Type B pancreatic cell (in vitro differentiated cells): Measurements from ENCODE around the gene SLC8A2. TPM values are rescaled to one million over a fixed set of nuclear protein-coding genes. Genes with fewer than 3 reads are reported as not detected.
A peak's percentile ranks its signal among the peaks of the same experiment; 100 is the strongest.

Experiments used
- DNase-seq: peaks from one replicate; pipeline ENCODE4 v3.0.0; 2021; ENCODE audit warnings: mixed read lengths; ENCODE audit not compliant: unreplicated experiment; ENCODE audit errors: extremely low spot score
- H3K27ac Mint-ChIP-seq: 2 replicates; pipeline ENCODE4 v1.8.0; 2021; ENCODE audit warnings: mild to moderate bottlenecking, mixed read lengths
- H3K27me3 Mint-ChIP-seq: 2 replicates; pipeline ENCODE4 v1.8.0; 2021; ENCODE audit warnings: mixed read lengths
- H3K36me3 Mint-ChIP-seq: 2 replicates; pipeline ENCODE4 v1.8.0; 2021; ENCODE audit warnings: mixed read lengths
- H3K4me1 Mint-ChIP-seq: one replicate; pipeline ENCODE4 v1.8.0; 2021; ENCODE audit warnings: mixed read lengths; ENCODE audit not compliant: unreplicated experiment
- H3K4me3 Mint-ChIP-seq: 2 replicates; pipeline ENCODE4 v1.8.0; 2021; ENCODE audit warnings: mild to moderate bottlenecking, mixed read lengths
- H3K9me3 Mint-ChIP-seq: 2 replicates; pipeline ENCODE4 v1.8.0; 2021; ENCODE audit warnings: mixed read lengths
- total RNA-seq: library from RNA; stranded (reverse); gene quantifications from 2 replicates; pipeline ENCODE4 v1.2.1, GENCODE V29; 2021; ENCODE audit warnings: low replicate concordance
- TF ChIP-seq, protein P1 (sequence below): fragments of 200-600 bp; sonication (generic); conservative IDR thresholded peaks from 2 replicates; pipeline ENCODE4 v1.5.0; 2021; ENCODE audit warnings: antibody characterized with exemption, mild to moderate bottlenecking

SLC8A2 gene
- total RNA-seq, 1 donor from 2014 or later = 1.3 TPM

DNA sequence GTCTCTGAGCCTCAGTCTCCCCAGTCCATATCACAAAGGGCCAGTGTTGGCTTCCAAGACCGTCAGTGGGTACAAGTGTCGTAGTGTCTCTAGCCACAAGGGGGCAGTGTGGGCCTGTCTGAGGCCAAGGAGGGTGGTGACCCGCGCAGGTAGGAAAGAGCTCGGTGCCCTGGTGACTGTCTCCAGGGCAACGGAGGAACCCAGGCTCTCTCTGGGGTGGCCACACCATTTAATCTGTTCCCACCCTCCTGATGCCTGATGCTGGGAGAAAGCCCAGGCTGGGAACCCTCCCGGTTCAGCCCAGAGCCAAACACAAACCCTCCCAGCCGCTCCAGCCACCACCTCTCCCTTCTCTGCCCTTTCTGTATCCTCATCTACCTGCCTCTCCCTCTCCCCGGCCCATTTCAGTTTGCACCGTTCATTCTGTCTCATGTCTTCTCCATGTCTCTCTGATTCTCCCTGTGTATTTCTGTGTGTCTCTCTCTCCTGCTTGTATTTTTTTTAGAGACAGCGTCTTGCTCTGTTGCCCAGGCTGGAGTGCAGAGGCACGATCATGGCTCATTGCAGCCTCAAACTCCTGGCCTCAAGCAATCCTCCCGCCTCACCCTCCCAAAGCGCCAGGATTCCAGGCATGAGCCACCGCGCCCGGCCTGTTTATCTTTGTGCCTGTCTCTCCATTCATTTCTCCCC lies 34.8 kb downstream of the SLC8A2 start:
- no peaks in the 10 kb centered on the region for H3K9me3 Mint-ChIP-seq
- TF ChIP-seq, protein P1, sequence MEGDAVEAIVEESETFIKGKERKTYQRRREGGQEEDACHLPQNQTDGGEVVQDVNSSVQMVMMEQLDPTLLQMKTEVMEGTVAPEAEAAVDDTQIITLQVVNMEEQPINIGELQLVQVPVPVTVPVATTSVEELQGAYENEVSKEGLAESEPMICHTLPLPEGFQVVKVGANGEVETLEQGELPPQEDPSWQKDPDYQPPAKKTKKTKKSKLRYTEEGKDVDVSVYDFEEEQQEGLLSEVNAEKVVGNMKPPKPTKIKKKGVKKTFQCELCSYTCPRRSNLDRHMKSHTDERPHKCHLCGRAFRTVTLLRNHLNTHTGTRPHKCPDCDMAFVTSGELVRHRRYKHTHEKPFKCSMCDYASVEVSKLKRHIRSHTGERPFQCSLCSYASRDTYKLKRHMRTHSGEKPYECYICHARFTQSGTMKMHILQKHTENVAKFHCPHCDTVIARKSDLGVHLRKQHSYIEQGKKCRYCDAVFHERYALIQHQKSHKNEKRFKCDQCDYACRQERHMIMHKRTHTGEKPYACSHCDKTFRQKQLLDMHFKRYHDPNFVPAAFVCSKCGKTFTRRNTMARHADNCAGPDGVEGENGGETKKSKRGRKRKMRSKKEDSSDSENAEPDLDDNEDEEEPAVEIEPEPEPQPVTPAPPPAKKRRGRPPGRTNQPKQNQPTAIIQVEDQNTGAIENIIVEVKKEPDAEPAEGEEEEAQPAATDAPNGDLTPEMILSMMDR = peak; percentile 95
- H3K4me3 Mint-ChIP-seq = no peak overlapping the region
- no peak overlapping the region for H3K27ac Mint-ChIP-seq
- peaks cover 5% of the 10 kb centered on the region for H3K4me1 Mint-ChIP-seq
- peaks cover 65% of the 10 kb centered on the region for H3K27me3 Mint-ChIP-seq
- no peak for DNase-seq
- no peaks in the 10 kb centered on the region for H3K36me3 Mint-ChIP-seq

DNA sequence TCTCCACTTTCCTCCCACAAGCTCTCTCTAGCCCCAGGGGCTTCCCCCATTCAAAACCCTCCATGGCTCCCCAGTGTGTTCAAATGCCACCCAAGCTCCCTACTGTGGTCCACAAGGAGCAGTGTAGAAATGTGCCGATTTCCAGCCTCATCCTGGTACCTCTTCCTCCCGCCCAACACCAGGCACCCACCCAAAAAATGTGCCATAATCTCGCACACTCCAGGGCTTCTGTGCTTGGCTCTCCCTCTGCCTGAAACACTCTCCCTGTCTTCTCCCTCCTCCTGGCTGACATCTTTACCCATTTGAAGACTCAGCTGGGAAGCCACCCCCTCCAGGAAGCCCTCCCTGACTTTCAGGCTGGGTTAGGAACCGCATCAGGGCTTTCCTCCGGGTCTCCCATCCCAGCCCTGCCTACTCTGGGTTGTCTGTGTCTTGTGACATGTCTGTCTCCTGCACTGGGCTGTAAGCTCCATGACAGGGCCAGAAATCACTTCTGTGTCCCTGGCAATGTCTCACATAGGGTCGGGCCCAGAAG lies 35.7 kb downstream of the SLC8A2 start:
- no peak for DNase-seq
- TF ChIP-seq, protein P1 = no peak
- peaks cover 64% of the 10 kb centered on the region for H3K27me3 Mint-ChIP-seq
- H3K4me1 Mint-ChIP-seq = peaks cover 5% of the 10 kb centered on the region
- no peaks in the 10 kb centered on the region for H3K36me3 Mint-ChIP-seq
- no peaks in the 10 kb centered on the region for H3K9me3 Mint-ChIP-seq
- no peak overlapping the region for H3K4me3 Mint-ChIP-seq
- H3K27ac Mint-ChIP-seq = no peak overlapping the region

DNA sequence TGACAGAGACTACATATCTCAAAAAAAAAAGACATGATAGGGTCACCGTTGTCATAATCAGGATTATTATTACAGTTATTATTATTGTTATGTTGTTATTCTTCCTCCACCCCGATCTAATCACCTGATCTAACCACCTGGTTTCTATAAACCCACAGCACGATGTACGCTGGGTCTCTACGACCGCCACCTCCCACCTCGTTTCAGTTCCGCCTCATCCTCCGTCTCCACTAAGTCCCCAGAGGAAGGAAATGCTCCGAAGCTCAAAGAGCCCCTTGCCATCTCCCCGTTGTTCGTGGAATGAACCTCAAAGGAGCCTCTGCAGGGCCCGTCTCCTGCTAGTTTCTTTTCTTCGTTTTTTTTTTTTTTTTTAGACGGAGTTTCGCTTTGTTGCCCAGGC lies 36.5 kb downstream of the SLC8A2 start:
- Mint-ChIP-seq H3K9me3 (no peaks in the 10 kb centered on the region), H3K4me1 (peaks cover 5% of the 10 kb centered on the region), H3K27me3 (peaks cover 66% of the 10 kb centered on the region), H3K4me3 (no peak overlapping the region), H3K36me3 (no peaks in the 10 kb centered on the region), H3K27ac (no peak overlapping the region)
- DNase-seq = no peak
- TF ChIP-seq, protein P1 = no peak

DNA sequence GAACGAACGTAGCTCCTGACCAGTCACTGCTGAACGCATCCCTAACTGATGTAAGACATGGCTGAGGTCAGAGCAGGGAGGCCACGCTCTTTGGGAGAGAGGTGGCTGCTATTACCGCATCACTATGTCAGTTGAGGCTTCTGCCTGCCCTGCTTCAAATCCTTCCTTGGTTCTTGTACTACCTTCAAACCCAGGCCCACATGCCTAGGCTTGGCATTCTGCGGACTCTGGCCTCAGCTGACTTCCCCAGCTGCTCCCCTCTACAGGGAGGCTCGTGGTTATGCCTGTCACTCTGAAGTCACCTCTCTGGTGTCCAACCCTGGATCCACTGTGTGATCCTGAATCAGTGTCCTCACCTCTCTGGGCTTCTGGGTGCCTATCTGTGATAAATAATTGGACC lies 37.6 kb downstream of the SLC8A2 start:
- no peak overlapping the region for H3K27ac Mint-ChIP-seq
- DNase-seq = no peak
- H3K9me3 Mint-ChIP-seq = no peaks in the 10 kb centered on the region
- peaks cover 5% of the 10 kb centered on the region for H3K4me1 Mint-ChIP-seq
- TF ChIP-seq, protein P1 = no peak
- peaks cover 68% of the 10 kb centered on the region for H3K27me3 Mint-ChIP-seq
- no peaks in the 10 kb centered on the region for H3K36me3 Mint-ChIP-seq
- H3K4me3 Mint-ChIP-seq = no peak overlapping the region

DNA sequence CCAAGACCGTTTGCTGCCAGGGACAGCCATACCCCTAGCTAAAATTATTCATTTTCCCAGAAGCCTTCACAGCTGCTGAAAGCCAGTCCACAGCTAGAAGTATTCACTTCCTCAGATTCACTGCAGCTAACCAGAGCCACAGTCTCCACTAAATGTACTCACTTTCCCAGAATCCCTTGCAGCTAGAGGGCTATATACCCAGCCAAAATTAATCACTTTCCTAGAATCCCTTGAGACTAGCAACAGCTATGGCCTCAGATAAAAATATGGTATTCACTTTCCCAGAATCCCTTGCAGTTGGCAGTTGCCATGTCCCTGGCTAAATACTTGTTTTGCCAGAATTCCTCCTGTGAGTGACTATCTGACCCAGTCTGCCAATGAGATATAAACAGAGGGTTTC lies 38.6 kb downstream of the SLC8A2 start:
- Mint-ChIP-seq H3K4me3 (no peak overlapping the region), H3K27ac (no peak overlapping the region), H3K27me3 (peaks cover 62% of the 10 kb centered on the region), H3K9me3 (no peaks in the 10 kb centered on the region), H3K4me1 (peaks cover 5% of the 10 kb centered on the region), H3K36me3 (no peaks in the 10 kb centered on the region)
- DNase-seq = no peak
- TF ChIP-seq, protein P1 = no peak
